ENCODE results near the gene KCNT2.

- TF ChIP-seq, protein P1, sequence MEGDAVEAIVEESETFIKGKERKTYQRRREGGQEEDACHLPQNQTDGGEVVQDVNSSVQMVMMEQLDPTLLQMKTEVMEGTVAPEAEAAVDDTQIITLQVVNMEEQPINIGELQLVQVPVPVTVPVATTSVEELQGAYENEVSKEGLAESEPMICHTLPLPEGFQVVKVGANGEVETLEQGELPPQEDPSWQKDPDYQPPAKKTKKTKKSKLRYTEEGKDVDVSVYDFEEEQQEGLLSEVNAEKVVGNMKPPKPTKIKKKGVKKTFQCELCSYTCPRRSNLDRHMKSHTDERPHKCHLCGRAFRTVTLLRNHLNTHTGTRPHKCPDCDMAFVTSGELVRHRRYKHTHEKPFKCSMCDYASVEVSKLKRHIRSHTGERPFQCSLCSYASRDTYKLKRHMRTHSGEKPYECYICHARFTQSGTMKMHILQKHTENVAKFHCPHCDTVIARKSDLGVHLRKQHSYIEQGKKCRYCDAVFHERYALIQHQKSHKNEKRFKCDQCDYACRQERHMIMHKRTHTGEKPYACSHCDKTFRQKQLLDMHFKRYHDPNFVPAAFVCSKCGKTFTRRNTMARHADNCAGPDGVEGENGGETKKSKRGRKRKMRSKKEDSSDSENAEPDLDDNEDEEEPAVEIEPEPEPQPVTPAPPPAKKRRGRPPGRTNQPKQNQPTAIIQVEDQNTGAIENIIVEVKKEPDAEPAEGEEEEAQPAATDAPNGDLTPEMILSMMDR (IDR thresholded peaks at IDR 0.05; ENCODE audit: poor library complexity, severe bottlenecking), result no peak
- TF ChIP-seq REST (IDR thresholded peaks at IDR 0.05; ENCODE audit: borderline replicate concordance) (no peak), POLR2AphosphoS5 (IDR thresholded peaks at IDR 0.05) (no peak), RAD21 (conservative IDR thresholded peaks at IDR 0.05) (no peak), EZH2 (IDR thresholded peaks at IDR 0.05; ENCODE audit: borderline replicate concordance, insufficient read depth, low read length, poor library complexity, severe bottlenecking) (no peak), EP300 (conservative IDR thresholded peaks at IDR 0.05; ENCODE audit: poor library complexity, severe bottlenecking) (no peak)
Measured at GRCh38 chr1:196567238-196567637, 41.0 kb downstream of the KCNT2 start.

All from neural cell (in vitro differentiated cells).